SW480 (cell line): ENCODE results near the gene SLC1A2.

ENCODE experiments used
- DNase-seq: peaks from one replicate; pipeline ENCODE4 v3.0.0-alpha.2; 2016; ENCODE audit warnings: low spot score

The SLC1A2 gene

DNA sequence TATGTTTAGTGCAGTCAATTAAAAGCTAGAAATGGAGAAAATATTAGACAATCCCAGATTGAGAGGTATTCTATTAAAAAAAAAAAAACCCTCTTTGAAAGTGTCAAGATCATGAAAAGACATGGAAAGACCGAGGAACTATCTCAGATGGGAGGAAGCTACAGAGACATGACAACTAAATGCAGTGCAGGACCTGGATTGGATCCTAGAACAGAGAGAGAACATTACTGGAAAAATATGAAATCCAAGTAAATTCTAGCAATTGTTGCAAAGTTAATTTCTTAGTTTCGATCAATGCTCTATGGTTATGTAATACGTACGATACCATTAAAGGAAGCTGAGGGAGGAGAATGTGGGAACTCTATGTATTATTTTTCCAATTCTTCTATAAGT, 43.2 kb downstream of the SLC1A2 start:
- no peak for DNase-seq

DNA sequence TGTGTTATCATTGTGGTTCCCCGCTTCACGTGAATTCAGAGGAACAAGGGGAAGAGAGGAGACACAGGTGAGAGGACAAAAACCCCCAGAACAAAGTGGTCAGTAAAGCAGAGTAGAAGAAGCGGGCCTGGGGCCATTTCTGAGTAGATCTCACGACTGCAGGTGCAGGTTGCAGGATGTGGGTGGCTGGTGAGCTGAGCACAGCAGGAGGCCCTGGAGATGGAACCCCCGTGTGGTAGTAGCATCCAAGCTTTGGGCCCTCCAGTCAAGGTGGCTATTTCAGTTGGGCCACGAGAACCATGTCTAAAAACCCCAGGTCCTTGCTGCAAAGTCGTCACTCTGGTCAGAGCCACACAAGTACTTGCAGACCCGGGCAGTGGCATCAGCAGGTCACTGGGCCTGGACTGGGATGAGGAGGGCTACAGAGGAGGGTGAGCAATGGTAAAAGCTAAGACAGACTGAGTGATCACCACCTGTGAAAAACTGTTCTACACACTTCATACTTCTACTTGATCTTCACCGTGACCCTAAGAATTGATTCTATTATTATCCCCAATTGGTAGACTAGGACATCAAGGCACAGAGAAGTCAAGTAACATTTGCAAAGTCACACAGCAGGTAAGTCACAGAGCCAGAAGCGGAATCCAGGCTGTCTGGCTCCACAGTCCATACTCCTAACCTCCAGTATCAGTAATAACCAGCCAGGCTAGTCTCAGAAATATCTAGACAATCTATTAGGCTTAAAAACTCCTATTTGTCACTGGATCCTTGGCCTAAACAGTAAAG, 43.8 kb downstream of the SLC1A2 start:
- no peak for DNase-seq

DNA sequence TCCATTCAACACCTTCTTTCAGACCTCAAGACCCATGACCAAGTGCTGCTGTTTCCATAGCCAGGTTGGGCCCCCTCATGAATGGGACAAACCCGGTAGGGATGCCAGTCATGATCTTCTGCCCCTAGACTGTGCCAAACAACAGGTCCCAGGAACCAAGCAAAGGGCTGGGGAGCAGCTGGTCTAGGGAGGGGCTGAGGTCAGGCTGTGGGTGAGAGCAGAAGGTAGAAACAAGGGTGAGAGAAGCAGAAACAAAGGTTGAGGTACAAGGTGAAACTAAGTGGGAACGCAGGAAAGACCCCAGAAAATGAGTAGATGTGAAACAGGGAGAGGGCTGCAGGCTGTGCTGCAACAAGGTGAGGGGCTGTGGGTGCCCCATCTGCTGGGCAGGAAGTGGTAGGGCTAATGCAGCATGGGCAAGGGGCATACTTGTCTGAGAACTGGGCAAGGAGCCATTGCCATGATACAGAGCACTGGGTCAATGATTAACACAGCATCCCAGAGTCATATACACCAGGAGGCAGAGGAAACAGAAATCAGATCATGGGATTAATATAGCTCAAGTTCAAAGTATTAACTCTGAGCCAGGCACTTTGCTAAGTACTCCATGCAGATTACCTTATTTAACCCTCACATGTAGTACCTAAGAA, 45.9 kb downstream of the SLC1A2 start:
- DNase-seq: peak; percentile 63

DNA sequence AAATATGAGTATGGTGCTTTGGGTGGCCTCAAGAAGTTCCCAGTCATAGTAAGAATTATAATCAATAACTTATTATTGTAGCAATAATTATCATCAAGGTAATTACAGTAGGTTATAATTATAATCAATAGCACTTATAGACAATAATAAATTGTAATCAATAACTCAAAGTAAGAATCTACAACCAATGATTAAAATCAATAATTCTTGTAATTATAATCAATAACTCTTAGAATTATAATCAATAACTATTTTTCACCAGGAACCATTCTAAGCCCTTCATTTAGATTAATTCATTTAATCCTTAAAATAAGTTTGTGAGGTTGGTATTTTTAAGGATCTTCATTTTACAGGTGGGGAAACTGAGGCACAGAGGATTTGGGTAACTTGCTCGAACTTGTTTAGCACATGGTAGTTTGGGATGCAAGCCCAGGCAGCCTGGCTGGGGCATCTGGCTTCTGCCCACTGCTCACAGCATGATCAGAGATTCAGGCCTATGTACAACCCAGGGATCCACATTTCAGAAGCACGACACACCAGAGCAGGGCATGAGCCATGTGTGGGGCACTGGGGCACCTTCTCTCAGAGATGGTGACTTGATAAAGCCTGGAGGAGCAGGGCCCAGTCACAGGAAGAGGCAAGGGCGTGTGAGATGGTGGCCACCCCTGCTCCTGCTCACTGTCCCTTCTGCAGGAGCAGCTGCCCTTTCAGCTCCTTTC, 46.6 kb downstream of the SLC1A2 start:
- no peak for DNase-seq

DNA sequence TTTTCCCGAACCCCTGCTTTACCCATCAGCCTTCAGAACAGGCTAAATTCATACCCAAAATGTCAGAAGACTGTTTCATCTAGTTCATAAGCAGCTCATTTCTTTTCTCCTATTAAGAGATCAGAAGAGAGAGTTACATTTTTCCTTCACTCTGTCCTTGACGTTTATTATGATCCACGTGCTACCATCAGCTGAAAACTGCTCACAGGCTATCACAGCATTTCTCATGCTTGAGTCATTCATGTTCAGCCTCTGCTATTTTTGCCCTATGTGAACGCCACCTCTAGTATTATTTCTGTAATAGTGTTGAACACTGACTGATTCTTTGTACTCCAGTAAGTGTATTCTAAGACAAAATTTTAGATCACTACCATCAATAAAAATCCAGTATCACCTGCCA, 51.9 kb downstream of the SLC1A2 start:
- peak; percentile 39 for DNase-seq

DNA sequence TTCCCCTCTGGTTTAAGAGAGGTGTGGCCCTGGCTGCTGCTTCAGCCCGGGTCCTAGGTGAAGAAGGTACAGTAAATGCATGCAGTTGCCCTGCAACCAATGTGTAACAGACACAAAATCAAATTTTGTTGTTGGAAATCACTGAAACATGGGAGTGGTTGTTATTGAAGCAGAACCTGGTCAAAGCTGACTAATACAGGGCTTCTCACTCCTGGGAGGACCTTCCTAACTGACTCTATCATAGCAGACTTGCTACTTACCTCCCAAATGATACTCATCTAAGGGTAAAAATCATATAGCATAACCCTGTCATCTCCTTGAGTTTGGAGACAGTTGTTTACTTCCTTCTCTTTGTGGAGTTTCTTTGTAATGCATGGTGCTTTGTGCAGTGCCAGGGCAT, 52.6 kb downstream of the SLC1A2 start:
- DNase-seq: no peak

DNA sequence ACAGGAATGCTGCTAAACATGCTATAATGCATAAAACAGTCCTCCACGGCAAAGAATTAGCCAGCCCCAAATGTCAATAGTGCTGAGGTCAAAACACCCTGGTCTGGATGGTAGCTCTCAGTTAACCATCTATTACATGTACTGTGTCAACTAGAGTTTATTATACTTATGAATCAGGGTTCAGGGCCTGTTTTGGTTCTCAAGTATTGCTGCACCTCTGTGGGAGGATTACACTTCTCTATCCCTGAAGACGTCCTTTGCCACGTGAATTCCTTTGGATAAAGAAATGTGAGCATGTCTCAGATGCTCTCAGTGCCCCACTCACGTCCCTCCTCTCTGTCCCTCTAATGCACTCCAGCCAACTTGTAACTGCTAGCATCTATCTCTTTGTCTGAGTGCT, 53.4 kb downstream of the SLC1A2 start:
- DNase-seq: no peak

DNA sequence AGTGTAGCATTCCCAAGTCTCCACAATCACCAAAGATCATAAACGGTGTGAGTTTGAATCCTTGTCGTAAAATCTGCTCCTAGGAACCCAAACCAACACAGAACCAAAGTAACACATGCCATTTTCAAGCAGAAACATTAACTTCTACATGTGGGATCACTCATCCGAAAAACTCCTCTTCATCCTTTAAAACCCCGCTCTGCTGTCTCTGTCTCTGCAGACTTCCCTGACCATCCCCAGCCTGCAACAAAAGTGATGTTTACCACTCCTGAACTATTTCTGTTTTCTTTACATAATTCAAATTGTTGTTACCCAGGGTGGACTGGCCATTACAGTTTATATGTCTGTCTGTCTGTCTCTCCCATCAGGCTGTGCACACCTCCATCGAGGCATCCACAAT, 54.0 kb downstream of the SLC1A2 start:
- DNase-seq: no peak

DNA sequence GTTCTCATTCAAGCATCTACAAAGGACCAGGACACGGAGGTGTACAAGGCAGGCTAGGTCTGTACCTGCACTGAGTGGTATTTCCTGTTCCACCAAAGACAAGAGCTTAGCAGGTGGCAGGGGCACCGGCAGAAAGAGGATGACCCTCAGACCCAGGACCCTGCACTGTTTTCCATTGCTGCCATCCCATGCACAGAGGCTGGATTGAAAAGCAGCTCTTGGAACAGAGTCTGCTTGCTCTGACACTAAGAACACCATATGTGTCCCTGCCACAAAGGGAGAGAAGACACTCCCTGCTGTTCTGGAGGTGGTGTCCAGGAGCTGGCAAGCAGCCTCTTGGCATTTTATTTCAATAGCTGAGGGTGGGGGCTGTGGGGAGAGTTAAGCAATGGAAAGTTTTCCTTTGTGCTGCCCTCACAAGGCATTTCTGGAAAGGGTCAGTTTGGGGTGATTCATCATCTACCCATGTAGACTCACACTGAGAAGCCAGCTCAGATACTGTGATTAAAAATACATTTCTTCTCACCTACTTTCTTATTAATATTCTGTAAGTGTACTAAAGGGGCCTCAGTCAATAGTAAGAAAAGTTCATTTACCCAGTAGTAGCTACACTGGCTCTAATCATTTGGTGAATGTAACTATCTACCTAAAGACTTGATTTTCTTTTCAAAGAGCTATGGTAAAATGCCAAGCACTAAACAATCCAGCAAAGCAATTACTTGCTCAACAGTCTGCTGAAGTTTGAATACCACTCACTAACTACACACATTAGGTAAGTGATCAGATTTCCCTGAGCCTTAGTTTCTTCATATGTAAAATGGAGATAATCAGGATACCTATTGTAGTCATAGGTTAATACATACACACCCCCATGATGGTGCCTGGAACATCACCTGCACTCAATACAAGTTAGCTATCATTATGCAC, 55.2 kb downstream of the SLC1A2 start:
- DNase-seq: peak; percentile 40

DNA sequence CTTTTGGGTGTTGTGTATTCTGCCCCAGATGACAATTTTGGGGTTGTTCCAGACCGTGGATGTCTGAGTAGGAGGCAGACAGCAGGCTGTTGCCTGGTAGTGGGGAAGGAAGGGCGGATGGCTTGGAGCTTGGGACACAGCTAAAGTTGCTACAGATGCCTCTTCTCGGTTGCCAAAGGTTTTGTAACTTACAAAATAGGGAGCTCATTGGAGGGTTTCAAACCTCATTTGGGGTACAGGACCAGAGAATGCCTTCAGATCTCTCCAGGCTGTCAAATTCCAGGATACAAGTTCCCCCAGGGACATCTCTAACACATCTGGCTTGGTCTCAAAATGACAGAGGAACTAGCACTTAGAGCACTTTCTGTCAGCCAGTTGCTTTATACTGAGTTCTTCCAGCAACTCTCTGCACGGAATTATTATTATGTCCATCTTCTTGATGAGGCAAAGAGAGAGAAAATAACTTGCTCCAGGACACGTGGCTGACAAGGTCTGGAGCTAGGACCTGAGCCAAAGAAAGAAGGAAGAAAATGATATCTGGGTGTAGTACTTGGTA, 56.0 kb downstream of the SLC1A2 start:
- no peak for DNase-seq

DNA sequence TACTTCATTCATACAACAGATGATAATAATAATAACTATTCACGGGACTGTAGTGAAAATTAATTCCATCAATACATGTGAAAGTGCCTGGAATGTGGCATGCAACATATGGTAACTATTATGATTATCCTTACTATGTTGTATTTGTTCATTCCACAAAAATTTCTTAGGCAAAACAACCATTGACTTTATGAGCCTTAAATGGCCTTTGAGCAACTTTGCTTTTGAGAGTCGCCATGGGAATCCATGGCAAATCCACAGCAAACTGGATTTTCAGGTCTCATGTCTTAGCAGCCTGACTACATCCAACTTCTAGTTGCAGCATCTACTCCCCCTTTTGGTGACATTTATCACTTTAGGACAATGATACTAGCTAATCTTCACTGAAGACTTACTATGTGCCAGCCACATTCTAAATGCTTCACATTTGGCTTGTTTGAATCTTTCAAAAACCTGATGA, 56.8 kb downstream of the SLC1A2 start:
- DNase-seq: no peak

DNA sequence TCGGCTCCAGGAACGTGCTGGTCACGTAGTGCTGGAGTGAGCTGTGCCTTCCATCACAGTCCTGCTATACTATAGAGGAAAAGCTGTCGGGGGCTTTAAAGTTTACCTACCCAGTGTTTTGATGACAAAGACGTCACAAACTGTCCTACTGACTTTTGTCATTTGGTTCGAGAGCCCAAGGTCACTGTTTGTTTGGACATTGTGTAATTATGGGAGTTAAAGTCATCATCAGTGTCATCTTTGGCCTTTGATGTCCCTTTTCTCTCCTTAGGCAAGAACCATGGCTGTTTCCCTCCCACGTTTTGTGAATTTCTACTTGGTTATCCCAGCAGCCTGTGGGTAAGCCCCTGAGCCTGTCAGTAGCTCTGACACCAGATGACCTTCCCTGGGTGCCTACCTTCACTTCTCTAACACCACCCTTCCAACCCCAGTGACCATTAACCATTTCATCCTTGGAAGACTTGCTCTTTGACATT, 59.3 kb downstream of the SLC1A2 start:
- DNase-seq: no peak

DNA sequence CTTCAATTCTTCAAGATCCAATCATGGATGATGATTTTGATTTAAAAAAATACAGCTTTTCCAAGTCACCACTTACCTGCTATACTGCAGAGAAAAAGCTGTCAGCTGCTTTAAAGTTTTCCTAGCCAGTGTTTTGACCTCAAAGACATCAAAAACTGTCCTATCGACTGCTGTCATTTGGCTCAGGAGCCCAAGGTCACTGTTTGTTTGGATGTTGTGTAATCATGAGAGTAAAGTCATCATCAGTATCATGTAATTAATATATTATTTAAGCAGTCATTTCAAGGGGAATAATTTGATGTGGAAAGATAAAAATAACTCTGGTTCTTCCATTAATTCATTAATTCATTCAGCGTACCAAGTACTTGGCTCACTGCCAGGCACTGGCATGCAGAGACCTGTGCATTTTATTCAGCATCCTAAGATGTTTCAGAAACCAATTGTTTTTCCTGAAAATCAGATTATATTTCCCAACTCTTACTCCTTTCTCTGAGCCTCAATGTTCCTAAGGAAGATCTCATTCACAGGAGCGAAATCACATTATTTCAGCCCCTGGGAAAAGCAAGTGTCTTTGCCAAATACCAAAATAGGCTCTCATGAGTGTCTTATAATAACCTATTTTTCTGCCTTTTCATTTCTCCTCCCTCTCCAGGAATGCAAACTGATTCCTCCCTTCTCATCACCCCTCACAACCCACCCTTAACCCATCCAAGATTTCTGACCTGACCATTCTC, 59.9 kb downstream of the SLC1A2 start:
- no peak for DNase-seq

DNA sequence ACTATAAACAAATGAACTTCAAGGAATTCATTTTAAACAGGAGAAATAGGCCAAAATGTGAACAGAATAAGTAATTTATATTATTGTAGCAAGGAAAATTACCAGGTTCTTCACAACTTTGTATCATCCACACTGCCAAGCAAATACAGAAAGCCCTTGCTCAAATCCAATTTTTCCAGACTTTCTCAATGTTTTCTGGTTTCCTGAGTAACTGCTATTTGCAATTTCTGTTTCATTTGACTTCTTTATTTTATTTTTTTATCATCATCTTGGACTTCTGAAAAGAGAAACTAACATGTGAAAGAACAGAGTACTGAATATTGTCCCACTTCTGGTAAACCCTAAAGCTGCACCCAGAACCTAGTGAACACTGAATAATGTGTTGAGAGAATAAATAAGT, 61.0 kb downstream of the SLC1A2 start:
- no peak for DNase-seq

DNA sequence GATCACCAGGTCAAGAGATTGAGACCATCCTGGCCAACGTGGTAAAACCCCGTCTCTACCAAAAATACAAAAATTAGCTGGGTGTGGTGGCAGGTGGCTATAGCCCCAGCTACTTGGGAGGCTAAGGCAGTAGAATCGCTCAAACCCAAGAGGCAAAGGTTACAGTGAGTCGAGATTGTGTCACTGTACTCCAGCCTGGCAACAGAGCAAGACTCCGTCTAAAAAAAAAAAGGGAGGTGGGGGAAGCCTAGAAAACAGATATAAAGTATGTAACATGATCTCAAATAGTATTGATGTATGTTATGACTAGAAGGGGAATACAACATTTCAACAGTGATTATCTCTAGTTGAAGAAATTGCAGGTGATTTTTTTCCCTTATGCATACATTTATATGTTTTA, 61.4 kb downstream of the SLC1A2 start:
- no peak for DNase-seq

DNA sequence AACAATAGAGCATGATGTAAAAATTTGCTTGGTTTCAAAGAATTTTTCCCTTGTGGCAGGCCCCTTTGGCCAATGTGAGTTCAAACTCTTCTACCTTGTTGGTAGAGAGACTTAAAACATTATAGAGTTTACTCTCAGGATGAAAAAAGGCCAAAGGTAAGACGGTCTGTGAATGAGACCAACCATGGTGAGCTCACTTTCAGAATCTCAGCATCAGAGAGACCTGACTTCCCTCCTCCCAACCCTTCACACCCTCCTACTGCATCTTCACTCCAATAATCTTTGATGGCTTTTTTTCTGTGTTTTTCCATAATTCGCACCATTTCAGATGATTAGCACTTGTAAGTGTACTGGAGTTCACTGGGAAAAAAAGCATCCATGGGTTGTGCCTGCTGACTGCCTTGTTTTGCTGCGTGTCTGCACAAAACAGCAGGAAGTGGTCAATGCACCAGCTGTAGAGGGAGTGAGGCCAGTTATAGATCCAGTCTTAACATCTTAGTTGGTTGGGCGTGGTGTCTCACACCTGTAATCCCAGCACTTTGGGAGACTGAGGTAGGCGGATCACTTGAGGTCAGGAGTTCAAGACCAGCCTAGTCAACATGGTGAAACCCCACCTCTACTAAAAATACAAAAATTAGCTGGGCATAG, 64.1 kb downstream of the SLC1A2 start:
- DNase-seq: no peak

DNA sequence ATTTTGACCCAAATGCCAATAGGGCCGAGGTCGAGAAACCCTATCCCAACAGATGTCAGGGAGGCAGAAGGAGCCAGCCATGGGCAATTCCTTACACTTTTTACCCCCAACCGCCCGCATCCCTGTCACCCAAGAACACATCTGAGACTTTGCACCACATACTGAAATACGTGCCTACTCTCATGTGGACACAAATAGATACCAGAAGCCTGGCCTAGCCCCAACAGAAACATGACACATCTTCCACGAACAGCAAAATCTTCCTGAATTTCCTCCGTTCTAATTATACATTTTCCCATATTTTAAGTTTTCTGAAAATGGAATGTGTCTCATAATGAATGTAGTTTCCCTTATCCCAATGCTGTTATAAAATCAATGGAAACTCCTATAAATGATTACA, 64.7 kb downstream of the SLC1A2 start:
- no peak for DNase-seq

DNA sequence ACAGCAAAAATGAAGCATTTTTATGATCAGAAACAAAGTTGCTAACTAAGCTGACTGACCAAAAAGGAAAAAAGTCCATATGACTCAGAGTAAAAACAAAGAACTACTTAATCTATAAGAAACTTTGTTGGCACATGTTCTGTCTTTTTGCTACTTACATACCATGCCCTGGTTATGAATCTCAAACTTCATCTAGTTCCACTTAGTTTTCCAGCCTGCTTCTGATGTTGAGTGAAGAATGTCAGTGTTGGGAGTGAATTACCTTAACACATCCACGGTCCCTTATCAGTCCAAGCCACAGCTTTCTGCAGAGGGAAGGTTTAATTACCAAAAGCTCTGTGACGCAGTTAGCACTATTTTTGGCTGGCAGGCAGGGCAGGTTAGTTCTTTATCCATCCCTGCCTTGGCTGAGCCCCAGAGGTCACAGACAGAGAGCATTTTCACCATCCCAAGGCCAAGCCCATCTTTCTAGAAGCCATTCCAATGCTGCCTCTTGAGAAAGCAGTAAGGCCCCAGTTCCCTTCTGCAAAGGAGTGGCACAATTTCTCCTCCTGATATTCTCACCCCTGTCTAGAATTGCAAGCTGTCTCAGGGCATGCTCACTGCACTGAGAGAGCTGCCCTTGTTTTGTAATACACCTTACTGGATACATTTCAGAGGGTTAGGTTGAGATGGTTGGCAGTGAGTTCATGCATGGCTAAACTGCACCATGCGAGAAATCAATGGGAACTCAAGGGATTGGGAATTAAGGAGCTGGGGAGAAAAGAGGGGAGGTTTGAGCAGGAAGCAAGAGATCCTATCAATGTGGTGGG, 67.1 kb downstream of the SLC1A2 start:
- no peak for DNase-seq

DNA sequence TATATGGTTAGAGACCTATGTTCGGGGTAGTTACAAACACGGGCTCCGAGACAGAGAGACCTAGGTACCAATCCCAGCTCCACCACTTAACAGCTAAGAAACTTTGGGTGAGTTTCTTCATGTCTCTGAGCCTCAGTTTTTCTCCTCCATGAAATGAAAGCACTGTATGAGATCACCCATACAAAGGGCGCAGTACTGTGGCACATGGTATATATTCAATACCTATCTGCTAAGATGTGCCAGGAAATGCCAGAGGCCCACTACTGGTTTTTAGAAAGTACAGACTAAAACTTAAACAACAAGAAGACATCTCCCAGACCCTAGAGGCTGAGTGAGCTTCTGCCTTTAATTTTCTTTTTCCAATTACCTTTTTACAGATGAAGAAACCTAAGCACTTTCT, 69.5 kb downstream of the SLC1A2 start:
- no peak for DNase-seq
